Epithelial cell of esophagus (primary cell): ENCODE measurements around the gene HIRA.
"Not testable (repeated sequence)": the region's sequence is repeated elsewhere in the genome, so short reads cannot be mapped to it uniquely, and the experiment has no call there.

ENCODE experiments used
- DNase-seq: peaks from one replicate; pipeline ENCODE4 v3.0.0; 2010; ENCODE audit warnings: low read depth
- H3K4me3 ChIP-seq: 2 replicates; pipeline ENCODE4 v1.5.1; 2011; ENCODE audit warnings: mild to moderate bottlenecking, low read length, control low read depth
- TF ChIP-seq, protein P1 (sequence below): IDR thresholded peaks from 2 replicates; pipeline ENCODE4 v1.5.1; 2011; ENCODE audit warnings: low read depth, mild to moderate bottlenecking, low read length, control low read depth, inconsistent platforms; ENCODE audit not compliant: insufficient read depth; ENCODE audit errors: missing control alignments

HIRA gene

DNA sequence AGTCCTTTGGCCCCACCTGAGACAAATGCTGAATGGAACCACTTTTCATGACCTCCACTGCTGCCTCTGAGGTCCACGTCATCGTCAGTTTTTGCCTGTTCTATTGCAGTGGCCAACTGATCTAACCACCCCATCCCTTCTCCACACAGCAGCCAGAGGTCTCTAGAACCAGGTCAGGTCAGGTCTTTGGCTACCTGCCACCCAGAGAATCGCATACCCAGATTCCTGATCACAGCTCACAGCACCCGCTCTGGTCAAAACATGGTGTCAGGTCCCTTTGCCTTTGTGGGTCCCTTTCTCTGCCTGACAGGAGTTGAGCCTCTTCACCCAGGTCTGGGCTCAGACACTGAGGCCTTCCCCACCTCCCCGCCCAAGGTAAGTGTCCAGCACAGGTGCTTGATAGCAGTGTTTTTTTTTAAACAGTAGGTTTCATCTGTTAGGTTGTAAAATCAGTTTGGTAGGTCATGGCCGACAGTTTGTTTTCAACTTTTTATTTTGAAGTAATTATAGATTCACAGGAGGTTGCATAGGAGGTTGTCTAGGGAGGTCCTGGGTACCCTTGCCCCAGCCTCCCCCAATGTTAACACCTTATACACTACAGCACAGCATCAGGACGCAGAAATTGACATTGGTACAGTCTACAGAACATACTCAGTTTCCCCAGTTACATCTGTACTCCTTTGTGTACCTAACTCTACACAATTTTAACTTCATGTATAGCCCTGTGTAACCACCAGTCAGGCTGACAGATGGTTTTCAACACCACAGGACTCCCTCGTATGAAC, 9.1 kb upstream of the HIRA start:
- DNase-seq, result no peak
- H3K4me3 ChIP-seq, result no peak overlapping the region
- TF ChIP-seq, protein P1, sequence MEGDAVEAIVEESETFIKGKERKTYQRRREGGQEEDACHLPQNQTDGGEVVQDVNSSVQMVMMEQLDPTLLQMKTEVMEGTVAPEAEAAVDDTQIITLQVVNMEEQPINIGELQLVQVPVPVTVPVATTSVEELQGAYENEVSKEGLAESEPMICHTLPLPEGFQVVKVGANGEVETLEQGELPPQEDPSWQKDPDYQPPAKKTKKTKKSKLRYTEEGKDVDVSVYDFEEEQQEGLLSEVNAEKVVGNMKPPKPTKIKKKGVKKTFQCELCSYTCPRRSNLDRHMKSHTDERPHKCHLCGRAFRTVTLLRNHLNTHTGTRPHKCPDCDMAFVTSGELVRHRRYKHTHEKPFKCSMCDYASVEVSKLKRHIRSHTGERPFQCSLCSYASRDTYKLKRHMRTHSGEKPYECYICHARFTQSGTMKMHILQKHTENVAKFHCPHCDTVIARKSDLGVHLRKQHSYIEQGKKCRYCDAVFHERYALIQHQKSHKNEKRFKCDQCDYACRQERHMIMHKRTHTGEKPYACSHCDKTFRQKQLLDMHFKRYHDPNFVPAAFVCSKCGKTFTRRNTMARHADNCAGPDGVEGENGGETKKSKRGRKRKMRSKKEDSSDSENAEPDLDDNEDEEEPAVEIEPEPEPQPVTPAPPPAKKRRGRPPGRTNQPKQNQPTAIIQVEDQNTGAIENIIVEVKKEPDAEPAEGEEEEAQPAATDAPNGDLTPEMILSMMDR, result no peak

DNA sequence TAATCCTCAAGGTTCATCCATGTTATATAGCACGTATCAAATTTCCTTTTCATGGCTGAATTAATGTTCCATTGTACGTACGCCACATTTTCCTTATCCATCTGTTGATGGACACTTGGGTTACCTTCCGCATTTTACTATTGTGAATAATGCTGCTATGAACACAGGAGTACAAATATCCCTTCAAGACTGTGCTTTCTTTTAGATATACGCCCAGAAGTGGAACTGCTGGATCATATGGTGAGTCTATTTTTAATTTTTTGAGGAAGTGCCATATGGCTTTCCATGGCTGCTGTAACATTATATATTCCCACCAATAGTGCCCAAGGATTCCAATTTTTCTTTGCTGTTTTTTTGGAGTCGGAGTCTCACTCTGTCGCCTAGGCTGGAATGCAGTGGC, 6.8 kb upstream of the HIRA start:
- TF ChIP-seq, protein P1, result no peak

DNA sequence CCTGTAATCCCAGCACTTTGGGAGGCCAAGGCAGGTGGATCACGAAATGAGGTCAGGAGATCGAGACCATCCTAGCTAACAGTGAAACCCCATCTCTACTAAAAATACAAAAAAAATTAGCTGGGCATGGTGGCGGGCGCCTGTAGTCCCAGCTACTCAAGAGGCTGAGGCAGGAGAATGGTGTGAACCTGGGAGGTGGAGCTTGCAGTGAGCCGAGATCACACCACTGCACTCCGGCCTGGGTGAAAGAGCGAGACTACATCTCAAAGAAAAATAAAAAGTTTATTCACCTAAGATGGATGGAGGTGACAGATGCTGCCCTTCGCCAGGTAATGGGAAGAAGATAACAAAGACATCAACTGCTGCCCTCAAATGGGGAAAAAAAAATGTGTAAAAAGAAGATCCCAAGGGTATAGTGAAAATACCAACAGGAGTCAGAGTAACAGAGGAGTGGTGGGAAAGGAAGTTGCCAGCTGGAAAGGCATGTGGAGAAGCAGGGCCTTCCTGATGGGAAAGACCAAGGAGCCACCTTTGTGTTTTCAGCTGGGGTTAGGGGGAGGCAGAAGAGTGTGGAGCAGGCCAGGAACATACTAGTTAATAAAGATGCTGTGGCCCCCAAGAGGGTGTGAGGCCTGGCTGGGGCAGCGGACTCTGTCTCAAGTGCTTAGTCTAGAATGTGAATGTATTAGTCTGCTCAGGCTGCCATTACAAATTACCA, 5.1 kb upstream of the HIRA start:
- H3K4me3 ChIP-seq, DNase-seq: not testable (repeated sequence)

More for the DNA sequence above, 6.8 kb upstream of the HIRA start:
- H3K4me3 ChIP-seq, result no peak overlapping the region
- DNase-seq, result peak; percentile 37

DNA sequence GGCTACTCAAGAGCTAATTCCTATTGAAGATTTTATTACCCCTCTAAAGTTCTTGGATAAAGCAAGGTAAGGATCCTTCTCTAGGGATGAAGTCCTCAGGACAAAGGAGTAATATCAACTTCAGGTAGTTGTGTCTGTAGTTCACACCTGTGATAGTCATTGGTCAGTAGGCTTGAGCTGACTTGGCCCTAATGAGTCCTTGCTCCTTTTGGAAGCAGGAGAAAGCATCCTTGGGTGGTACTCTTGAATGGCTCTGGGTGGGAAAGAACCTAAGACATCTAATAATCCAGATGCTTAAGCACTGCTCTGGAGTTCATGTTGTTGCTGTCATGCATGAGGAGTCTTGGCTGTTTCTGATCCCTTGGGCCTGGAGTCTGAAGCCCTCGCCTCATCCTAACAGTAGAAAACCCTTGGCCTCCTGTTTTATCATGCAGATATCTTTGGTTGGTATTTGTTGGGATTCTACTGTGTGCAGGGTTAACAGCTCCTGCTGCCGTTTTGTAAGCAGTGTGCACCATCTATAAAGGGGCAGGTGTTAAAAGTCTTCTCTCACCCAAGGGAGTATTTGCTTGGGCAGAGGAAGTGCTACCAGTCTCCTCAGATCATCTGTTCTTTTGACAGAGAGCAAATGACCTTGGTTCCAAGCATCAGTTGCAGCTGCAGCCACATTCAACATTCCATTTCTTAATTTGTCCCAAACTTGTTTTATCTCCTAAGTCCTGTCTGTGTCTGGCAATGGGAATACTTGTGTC, 3.5 kb upstream of the HIRA start:
- no peak overlapping the region for H3K4me3 ChIP-seq
- TF ChIP-seq, protein P1, result no peak
- DNase-seq, result no peak

DNA sequence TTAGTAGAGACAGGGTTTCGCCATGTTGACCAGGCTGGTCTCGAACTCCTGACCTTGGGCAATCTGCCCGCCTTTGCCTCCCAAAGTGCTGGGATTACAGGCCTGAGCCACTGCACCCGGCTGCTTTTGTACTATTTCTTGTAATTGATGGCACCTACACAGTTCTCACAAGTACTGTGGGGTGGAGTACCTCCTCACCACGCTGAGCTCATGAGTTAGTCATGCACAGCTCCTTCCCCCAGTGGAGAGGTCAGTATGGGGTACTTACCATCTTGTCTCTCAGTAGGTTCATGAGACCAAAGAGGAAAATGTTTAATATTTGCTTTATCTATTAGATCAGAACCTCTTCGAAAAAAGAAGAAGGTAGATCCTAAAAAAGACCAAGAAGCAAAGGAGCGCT, 2.9 kb upstream of the HIRA start:
- TF ChIP-seq, protein P1, result no peak
- DNase-seq, result no peak
- no peak overlapping the region for H3K4me3 ChIP-seq

DNA sequence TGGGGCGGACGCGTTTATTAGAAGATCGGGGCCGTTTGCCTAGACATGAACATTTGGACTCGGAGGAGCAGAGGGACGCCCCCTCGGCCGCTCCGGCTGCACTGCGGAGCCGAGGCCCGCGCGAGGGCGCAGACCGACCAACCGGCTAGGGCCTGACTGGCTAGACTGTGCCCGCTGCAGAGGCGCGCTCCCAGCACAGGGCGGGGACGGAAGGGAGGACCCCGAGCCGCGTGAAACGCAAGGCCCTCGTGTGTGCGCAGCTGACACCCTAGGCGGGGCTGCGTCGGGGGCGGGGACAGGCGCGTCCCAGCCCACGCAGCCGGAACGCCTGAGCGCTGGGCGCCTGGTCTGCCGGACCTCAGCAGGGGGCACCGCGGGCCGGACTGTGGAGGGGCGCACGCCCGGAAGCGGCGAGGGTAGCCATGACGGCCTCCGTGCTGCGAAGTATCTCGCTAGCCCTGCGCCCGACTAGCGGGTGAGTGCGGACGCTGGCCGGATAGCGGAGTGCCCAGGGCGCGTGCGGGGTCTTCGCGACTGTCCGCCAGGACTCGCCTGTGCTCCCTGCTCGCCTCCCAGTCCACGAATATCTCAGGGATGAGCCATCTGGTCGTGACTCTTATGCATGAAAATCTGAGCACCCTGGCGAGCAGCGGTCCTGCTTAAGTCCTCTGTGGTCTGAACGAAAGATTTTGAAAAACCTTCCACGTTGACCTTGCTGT, 759 bp upstream of the HIRA start, which contains the start of gene MRPL40:
TSS of gene MRPL40 (plus strand) at position 413 of the 719 bp plus-strand sequence. CDS start at position 423, 10 bp downstream.
- TF ChIP-seq, protein P1, result no peak
- H3K4me3 ChIP-seq, result peak within 1 kb of the TSS; percentile 94
- peak; percentile 96 for DNase-seq
